ENCODE data around the gene SBK3. TPM values are rescaled to one million over a fixed set of nuclear protein-coding genes. Genes with fewer than 3 reads are reported as not detected.

SBK3 gene
- total RNA-seq, 1 experiment from 2014 or later = not detected

DNA sequence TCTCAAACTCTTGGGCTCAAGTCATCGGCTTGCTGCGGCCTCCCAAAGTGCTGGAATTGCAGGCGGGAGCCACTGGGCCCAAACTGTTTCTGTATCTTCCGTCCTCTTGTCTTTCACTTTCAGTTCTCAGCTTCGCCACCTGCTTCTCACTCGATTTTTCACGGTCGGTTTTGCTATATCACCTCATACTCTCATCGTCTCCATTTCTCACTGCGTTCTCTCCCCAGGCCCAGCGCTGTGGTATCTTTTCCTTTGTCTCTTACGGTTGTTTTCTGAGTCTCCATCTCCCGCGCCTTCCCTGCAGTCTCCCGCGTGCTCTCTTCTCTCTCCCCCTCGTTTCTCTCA lies 42.2 kb downstream of the SBK3 start:
- intact Hi-C loops (cut with micrococcal nuclease) = loop anchor here (10.0 kb wide), 1 partner anchor 88 kb away; no protein-coding TSS in a partner anchor
- H3K4me3 Mint-ChIP-seq (ENCODE audit: unreplicated experiment) = no peak overlapping the region
- BruUV-seq (replicated peaks) = no TSS peak
- H3K36me3 Mint-ChIP-seq (ENCODE audit: insufficient read depth, unreplicated experiment) = peaks cover 6% of the 10 kb centered on the region
- no peak for DNase-seq (ENCODE audit: unreplicated experiment)
- no peaks in the 10 kb centered on the region for H3K4me1 Mint-ChIP-seq (ENCODE audit: insufficient read depth, unreplicated experiment)
- H3K27me3 Mint-ChIP-seq (ENCODE audit: insufficient read depth, unreplicated experiment) = no peaks in the 10 kb centered on the region
- ChIA-PET CTCF (interaction anchor here (0.6 to 2.9 kb wide), 15 partner anchors 9 to 1497 kb away, joined by 3 to 64 read pairs (median 6); partner anchors contain the start of genes ZNF784 and ZNF865), POLR2A (interaction anchor here (0.9 to 1.5 kb wide), 3 partner anchors 41 to 362 kb away, joined by 4 read pairs; partner anchors contain the start of gene ISOC2)
- no peak overlapping the region for H3K27ac Mint-ChIP-seq (ENCODE audit: low read depth, unreplicated experiment)
- H3K9me3 Mint-ChIP-seq (ENCODE audit: unreplicated experiment) = peaks cover 6% of the 10 kb centered on the region
- TF ChIP-seq, protein P1, sequence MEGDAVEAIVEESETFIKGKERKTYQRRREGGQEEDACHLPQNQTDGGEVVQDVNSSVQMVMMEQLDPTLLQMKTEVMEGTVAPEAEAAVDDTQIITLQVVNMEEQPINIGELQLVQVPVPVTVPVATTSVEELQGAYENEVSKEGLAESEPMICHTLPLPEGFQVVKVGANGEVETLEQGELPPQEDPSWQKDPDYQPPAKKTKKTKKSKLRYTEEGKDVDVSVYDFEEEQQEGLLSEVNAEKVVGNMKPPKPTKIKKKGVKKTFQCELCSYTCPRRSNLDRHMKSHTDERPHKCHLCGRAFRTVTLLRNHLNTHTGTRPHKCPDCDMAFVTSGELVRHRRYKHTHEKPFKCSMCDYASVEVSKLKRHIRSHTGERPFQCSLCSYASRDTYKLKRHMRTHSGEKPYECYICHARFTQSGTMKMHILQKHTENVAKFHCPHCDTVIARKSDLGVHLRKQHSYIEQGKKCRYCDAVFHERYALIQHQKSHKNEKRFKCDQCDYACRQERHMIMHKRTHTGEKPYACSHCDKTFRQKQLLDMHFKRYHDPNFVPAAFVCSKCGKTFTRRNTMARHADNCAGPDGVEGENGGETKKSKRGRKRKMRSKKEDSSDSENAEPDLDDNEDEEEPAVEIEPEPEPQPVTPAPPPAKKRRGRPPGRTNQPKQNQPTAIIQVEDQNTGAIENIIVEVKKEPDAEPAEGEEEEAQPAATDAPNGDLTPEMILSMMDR (IDR thresholded peaks at IDR 0.05; ENCODE audit: unreplicated experiment) = no peak

DNA sequence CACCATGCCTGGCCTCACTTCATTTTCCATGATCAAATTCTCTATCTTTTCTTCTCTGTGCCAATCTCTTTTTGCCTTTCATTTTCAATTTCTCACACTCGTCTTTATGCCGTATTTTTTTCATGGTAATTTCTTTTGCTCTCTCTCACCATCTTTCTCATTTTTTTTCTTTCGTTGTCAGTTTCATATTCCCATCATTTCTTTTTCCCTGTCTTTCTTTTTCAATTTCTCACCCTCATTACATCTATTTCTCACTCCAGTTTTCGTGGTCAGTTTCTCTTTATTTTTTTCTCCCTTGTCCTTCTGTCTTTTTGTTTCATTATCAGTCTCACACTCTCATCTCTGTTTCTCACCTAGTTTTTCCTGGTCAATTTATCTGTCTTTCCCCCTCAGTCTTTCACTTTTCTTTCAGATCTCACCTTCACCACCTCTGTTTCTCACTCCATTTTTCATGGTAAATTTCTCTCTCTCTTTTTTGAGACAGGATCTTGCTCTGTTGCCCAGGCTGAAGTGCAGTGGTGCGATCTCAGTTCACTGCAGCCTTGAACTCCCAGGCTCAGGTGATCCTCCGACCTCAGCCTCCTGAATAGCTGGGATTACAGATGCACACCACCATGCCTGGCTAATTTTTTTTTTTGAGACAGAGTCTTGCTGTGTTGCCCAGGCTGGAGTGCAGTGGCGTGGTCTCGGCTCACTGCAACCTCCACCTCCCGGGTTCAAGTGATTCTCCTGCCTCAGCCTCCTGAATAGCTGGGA lies 43.0 kb downstream of the SBK3 start:
- no peak for DNase-seq (ENCODE audit: unreplicated experiment)
- CTCF ChIA-PET = interaction anchor here (0.6 to 2.4 kb wide), 2 partner anchors 35 to 1498 kb away, joined by 3 to 26 read pairs; no protein-coding TSS in a partner anchor
- no TSS peak for BruUV-seq (replicated peaks)
- Mint-ChIP-seq H3K4me1 (ENCODE audit: insufficient read depth, unreplicated experiment) (no peaks in the 10 kb centered on the region), H3K27me3 (ENCODE audit: insufficient read depth, unreplicated experiment) (no peaks in the 10 kb centered on the region), H3K4me3 (ENCODE audit: unreplicated experiment) (no peak overlapping the region), H3K36me3 (ENCODE audit: insufficient read depth, unreplicated experiment) (peaks cover 6% of the 10 kb centered on the region), H3K9me3 (ENCODE audit: unreplicated experiment) (peaks cover 6% of the 10 kb centered on the region), H3K27ac (ENCODE audit: low read depth, unreplicated experiment) (no peak overlapping the region)
- intact Hi-C loops (cut with micrococcal nuclease) = loop anchor here (10.0 kb wide), 1 partner anchor 88 kb away; no protein-coding TSS in a partner anchor
- POLR2A ChIA-PET = no interaction called here
- TF ChIP-seq, protein P1 (IDR thresholded peaks at IDR 0.05; ENCODE audit: unreplicated experiment) = no peak

DNA sequence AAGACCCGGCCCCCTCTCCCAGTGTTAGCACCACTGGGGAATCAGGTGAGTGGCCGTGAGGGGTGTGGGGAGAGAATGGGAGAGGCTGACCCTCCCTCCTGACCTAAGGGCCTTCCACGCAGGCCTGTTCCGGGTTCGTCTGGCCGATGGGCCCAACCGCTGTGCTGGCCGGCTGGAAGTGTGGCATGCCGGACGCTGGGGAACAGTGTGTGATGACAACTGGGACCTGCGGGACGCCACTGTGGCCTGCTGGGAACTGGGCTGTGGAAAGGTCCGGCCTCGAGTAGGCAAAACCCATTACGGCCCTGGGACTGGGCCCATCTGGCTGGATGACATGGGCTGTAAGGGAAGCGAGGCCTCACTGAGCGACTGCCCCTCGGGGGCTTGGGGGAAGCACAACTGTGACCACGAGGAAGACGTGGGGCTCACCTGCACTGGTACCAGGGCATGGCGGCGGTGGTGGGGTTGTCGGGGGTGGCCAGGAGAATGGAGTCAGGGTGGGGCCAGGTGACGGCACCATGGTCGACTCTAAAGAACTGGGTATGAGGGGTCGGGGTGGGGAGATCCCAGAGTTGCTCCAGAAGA lies 44.9 kb downstream of the SBK3 start:
- Mint-ChIP-seq H3K9me3 (ENCODE audit: unreplicated experiment) (peaks cover 6% of the 10 kb centered on the region), H3K36me3 (ENCODE audit: insufficient read depth, unreplicated experiment) (peaks cover 2% of the 10 kb centered on the region), H3K27me3 (ENCODE audit: insufficient read depth, unreplicated experiment) (no peaks in the 10 kb centered on the region), H3K4me1 (ENCODE audit: insufficient read depth, unreplicated experiment) (no peaks in the 10 kb centered on the region), H3K27ac (ENCODE audit: low read depth, unreplicated experiment) (no peak overlapping the region), H3K4me3 (ENCODE audit: unreplicated experiment) (no peak overlapping the region)
- ChIA-PET POLR2A (no interaction called here), CTCF (interaction anchor here (0.6 to 1.2 kb wide), 2 partner anchors 11 to 247 kb away, joined by 3 read pairs; no protein-coding TSS in a partner anchor)
- no TSS peak for BruUV-seq (replicated peaks)
- no peak for DNase-seq (ENCODE audit: unreplicated experiment)
- TF ChIP-seq, protein P1 (IDR thresholded peaks at IDR 0.05; ENCODE audit: unreplicated experiment) = no peak
- intact Hi-C loops (cut with micrococcal nuclease) = loop anchor here (10.0 kb wide), 1 partner anchor 86 kb away; no protein-coding TSS in a partner anchor

DNA sequence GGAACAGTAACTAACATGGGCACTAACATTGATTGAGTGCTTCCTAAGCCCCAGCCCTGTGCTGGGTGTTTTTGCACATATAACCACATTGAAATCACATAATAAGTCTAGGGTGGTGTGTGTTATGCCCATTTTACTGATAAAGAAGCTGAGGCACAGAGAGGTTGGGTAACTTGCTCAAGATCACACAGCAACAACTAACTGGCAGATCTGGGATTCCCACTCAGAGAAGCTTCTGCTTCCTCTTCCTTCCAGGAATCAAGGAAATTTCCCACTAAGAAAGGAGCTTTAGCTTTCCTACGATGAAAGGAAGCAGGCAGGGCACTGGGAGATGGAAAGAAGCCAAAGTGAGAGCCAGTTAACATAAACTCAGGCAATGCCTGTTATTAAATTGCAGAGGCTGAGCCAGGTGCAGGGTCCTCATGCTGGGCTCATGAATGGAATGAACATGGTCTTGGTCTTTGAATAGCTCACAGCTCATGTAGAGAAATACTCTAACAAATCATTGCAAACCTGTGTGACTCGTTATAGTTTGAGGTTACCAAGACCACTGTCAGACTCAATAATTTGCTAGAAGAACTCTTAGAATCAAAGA lies 47.0 kb downstream of the SBK3 start:
- peaks cover 6% of the 10 kb centered on the region for H3K9me3 Mint-ChIP-seq (ENCODE audit: unreplicated experiment)
- H3K4me3 Mint-ChIP-seq (ENCODE audit: unreplicated experiment) = no peak overlapping the region
- CTCF ChIA-PET = interaction anchor here (0.5 to 4.1 kb wide), 7 partner anchors 12 to 357 kb away, joined by 3 to 26 read pairs (median 4); no protein-coding TSS in a partner anchor
- H3K27me3 Mint-ChIP-seq (ENCODE audit: insufficient read depth, unreplicated experiment) = no peaks in the 10 kb centered on the region
- TF ChIP-seq, protein P1 (IDR thresholded peaks at IDR 0.05; ENCODE audit: unreplicated experiment) = no peak
- BruUV-seq (replicated peaks) = no TSS peak
- no peak overlapping the region for H3K27ac Mint-ChIP-seq (ENCODE audit: low read depth, unreplicated experiment)
- intact Hi-C loops (cut with micrococcal nuclease) = no loop called here
- no peak for DNase-seq (ENCODE audit: unreplicated experiment)
- peaks cover 5% of the 10 kb centered on the region for H3K36me3 Mint-ChIP-seq (ENCODE audit: insufficient read depth, unreplicated experiment)
- peaks cover 5% of the 10 kb centered on the region for H3K4me1 Mint-ChIP-seq (ENCODE audit: insufficient read depth, unreplicated experiment)
- POLR2A ChIA-PET = interaction anchor here (0.8 kb wide), 1 partner anchor 239 kb away, joined by 3 read pairs; the partner anchor contains the start of gene PPP6R1
